ENCODE measurements around the gene GAS6. TPM values are rescaled to one million over a fixed set of nuclear protein-coding genes. Genes with fewer than 3 reads are reported as not detected.

The GAS6 gene
- total RNA-seq, 6 experiments from 2014 or later, result 669 to 813 (median 715) TPM

DNA sequence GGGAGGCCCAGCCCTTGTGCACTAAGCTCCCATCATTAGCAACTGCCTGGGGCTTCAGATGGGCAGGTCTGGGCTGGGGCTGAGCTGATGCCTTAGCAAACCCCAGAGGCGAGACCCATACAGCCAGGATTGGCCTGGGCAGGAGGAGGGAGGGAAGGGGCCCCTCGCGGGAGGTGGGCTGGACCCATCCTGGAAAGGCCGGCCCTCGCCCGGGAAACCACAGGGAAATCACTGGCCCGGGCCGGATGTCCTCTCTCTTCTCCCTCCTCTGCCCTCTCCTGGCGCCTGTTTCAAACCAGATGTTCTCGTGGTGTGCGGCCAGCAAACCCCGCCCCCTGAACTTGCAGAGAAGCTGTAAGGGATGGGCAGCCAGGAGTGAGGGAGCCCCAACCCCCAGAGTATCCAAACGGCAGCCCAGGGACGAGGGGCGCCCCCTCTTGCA lies 61.8 kb downstream of the GAS6 start:
- Mint-ChIP-seq H3K27me3 (ENCODE audit: insufficient read depth) (peaks cover 3% of the 10 kb centered on the region), H3K36me3 (ENCODE audit: low read depth) (no peaks in the 10 kb centered on the region), H3K9me3 (peaks cover 4% of the 10 kb centered on the region; the same call in 1 of the 2 replicates), H3K4me3 (no peak overlapping the region), H3K4me1 (ENCODE audit: low read depth) (peaks cover 12% of the 10 kb centered on the region), H3K27ac (peak overlapping the region; percentile 32; the same call in 1 of the 2 replicates)
- DNase-seq, result peak; percentile 74
- TF ChIP-seq, protein P1, sequence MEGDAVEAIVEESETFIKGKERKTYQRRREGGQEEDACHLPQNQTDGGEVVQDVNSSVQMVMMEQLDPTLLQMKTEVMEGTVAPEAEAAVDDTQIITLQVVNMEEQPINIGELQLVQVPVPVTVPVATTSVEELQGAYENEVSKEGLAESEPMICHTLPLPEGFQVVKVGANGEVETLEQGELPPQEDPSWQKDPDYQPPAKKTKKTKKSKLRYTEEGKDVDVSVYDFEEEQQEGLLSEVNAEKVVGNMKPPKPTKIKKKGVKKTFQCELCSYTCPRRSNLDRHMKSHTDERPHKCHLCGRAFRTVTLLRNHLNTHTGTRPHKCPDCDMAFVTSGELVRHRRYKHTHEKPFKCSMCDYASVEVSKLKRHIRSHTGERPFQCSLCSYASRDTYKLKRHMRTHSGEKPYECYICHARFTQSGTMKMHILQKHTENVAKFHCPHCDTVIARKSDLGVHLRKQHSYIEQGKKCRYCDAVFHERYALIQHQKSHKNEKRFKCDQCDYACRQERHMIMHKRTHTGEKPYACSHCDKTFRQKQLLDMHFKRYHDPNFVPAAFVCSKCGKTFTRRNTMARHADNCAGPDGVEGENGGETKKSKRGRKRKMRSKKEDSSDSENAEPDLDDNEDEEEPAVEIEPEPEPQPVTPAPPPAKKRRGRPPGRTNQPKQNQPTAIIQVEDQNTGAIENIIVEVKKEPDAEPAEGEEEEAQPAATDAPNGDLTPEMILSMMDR (IDR thresholded peaks at IDR 0.05), result peak; percentile 34; the same call in 1 of the 2 replicates

DNA sequence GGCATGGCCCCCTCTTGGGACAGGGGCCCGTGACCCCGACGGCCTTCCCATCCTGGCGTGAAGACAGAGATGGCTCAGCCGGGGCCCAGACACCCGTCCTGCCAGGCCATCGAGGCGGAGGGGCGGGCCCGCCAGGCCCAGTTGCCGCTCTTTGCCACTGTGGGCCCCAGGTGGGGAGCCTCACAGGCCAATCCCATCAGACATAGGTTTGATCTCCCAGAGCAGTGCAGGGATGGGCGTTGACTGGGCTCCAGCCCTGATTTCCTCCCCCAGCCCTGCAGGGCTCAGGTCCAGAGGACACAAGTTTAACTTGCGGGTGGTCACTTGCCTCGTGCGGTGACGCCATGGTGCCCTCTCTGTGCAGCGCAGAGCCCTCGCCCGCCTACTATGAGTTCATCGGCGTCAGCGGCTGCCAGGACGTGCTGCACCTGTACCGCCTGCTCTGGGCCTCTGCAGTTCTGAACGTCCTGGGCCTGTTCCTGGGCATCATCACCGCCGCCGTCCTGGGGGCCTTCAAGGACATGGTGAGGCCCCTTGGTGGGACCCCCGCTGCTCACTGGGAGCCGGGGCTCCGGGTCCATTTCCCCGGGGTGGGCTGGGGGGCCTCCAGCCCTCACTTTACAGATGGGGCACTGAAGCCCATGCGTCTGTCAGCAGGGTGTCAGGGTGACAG lies 62.5 kb downstream of the GAS6 start:
- H3K4me1 Mint-ChIP-seq (ENCODE audit: low read depth), result peaks cover 12% of the 10 kb centered on the region
- H3K36me3 Mint-ChIP-seq (ENCODE audit: low read depth), result no peaks in the 10 kb centered on the region
- H3K9me3 Mint-ChIP-seq, result peaks cover 4% of the 10 kb centered on the region; the same call in 1 of the 2 replicates
- no peak overlapping the region for H3K4me3 Mint-ChIP-seq
- no peak for DNase-seq
- H3K27me3 Mint-ChIP-seq (ENCODE audit: insufficient read depth), result peaks cover 3% of the 10 kb centered on the region
- TF ChIP-seq, protein P1 (IDR thresholded peaks at IDR 0.05), result no peak
- no peak overlapping the region for H3K27ac Mint-ChIP-seq

DNA sequence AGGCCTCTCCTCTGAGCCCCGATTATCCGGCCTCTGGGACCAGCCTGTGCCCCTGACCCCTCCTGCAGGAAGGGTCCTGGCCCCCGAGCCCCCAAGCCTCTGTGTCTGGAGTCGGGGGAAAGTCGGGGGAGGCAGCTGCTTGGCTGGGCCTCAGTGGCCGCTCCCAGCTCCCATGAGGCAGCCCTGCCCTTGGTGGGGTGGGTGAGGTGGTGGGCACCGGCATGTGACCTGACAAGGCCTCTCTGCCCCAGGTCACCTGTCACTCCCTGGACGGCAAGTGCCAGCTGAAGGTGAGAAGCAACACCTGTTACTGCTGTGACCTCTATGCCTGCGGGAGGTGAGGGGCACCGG lies 63.3 kb downstream of the GAS6 start:
- TF ChIP-seq, protein P1 (IDR thresholded peaks at IDR 0.05), result no peak
- Mint-ChIP-seq H3K4me3 (no peak overlapping the region), H3K27ac (no peak overlapping the region), H3K4me1 (ENCODE audit: low read depth) (peaks cover 12% of the 10 kb centered on the region), H3K9me3 (no peaks in the 10 kb centered on the region), H3K36me3 (ENCODE audit: low read depth) (no peaks in the 10 kb centered on the region), H3K27me3 (ENCODE audit: insufficient read depth) (peaks cover 3% of the 10 kb centered on the region)
- DNase-seq, result no peak

DNA sequence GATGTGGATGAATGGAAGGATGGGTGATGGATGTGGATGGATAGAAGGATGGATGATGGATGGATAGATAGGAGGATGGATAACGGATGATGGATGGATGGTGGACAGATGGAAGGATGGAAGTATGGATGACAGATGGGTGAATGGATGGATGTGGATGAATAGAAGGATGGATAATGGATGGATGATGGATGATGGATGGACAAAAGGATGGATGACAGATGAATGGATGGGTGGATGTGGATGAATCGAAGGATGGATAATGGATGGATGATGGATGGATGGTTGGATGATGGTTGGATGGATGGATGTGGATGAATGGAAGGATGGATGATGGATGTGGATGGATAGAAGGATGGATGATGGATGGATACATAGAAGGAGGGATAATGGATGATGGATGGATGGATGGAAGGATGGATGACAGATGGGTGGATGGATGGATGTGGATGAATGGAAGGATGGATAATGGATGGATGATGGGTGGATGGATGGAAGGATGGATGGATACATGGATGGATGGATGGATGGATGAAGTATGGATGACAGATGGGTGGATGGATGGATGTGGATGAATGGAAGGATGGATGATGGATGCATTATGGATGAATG lies 65.6 kb downstream of the GAS6 start:
- TF ChIP-seq, protein P1 (IDR thresholded peaks at IDR 0.05), result no peak
- Mint-ChIP-seq H3K27ac (no peak overlapping the region), H3K4me1 (ENCODE audit: low read depth) (peaks cover 7% of the 10 kb centered on the region; the same call in 1 of the 2 replicates), H3K4me3 (no peak overlapping the region), H3K9me3 (no peaks in the 10 kb centered on the region), H3K27me3 (ENCODE audit: insufficient read depth) (peaks cover 3% of the 10 kb centered on the region; the same call in 1 of the 2 replicates), H3K36me3 (ENCODE audit: low read depth) (no peaks in the 10 kb centered on the region)
- no peak for DNase-seq

DNA sequence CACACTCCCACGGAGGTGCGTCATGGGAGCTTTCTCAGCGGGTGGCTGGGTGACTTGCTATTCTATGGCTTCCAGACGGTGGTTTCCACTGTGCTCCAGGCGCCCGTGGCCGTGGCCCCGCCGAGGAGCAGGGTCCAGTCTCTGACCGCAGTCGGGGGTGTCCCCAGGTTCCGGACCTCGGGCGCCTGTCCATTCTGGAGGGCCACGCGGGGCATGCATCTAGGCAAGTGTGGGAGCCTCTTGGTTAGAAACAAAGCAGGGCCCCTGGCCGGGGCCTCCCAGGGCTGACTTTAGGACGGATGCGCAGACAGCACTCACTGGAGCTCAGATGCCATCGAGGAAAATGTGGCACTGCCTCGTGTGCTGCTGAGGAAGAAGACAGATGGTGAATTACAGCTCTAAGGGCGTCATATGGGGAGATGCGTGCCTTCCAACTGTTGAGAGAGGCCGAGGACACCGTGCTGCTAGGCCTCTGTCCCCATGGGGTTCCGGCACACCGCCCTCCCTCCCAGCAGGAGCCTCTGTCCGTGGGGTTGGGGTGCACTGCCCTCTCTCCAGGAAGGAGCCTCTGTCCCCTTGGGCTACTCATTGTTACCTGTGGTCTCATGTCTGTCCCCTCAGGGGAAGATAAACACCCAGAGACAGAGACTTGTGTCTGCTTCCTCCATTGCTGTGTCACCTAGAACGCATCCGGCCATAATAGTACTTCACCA lies 66.8 kb downstream of the GAS6 start:
- no peak for DNase-seq
- H3K4me1 Mint-ChIP-seq (ENCODE audit: low read depth), result peaks cover 4% of the 10 kb centered on the region; the same call in 1 of the 2 replicates
- H3K4me3 Mint-ChIP-seq, result no peak overlapping the region
- TF ChIP-seq, protein P1 (IDR thresholded peaks at IDR 0.05), result no peak
- H3K27me3 Mint-ChIP-seq (ENCODE audit: insufficient read depth), result peaks cover 3% of the 10 kb centered on the region; the same call in 1 of the 2 replicates
- no peaks in the 10 kb centered on the region for H3K9me3 Mint-ChIP-seq
- no peaks in the 10 kb centered on the region for H3K36me3 Mint-ChIP-seq (ENCODE audit: low read depth)
- H3K27ac Mint-ChIP-seq, result no peak overlapping the region
